Stimulated activated CD8-positive, alpha-beta memory T cell treated with anti-CD3 and anti-CD28 coated beads, Interleukin-4, amount 100 ng/mL, for 48 hours (primary cell): Measurements from ENCODE around the gene LAMP2.

Experiments used
- DNase-seq: peaks from one replicate; pipeline ENCODE4 v3.0.0-alpha.2; 2020

Gene LAMP2

GRCh38 chrX:120453985-120454384 is 15.1 kb downstream of the LAMP2 start:
- DNase-seq: no peak

- no peak for DNase-seq
Measured at GRCh38 chrX:120452131-120452530, 17.0 kb downstream of the LAMP2 start.

- DNase-seq: no peak
Measured at GRCh38 chrX:120450163-120450562, 18.9 kb downstream of the LAMP2 start.

- DNase-seq: no peak
Measured at GRCh38 chrX:120446498-120446897, 22.6 kb downstream of the LAMP2 start.

- DNase-seq: no peak
Measured at GRCh38 chrX:120439921-120440320, 29.2 kb downstream of the LAMP2 start.

- no peak for DNase-seq
Measured at GRCh38 chrX:120429776-120430540, 39.1 kb downstream of the LAMP2 start.

GRCh38 chrX:120428309-120428708 is 40.8 kb downstream of the LAMP2 start:
- no peak for DNase-seq

- DNase-seq: no peak
Measured at GRCh38 chrX:120426599-120426998, 42.5 kb downstream of the LAMP2 start.

- no peak for DNase-seq
Measured at GRCh38 chrX:120419463-120419862, 49.6 kb downstream of the LAMP2 start.

- no peak for DNase-seq
Measured at GRCh38 chrX:120408168-120408567, 60.9 kb downstream of the LAMP2 start.

- no peak for DNase-seq
Measured at GRCh38 chrX:120406638-120407037, 62.5 kb downstream of the LAMP2 start.

- DNase-seq: no peak
Measured at GRCh38 chrX:120402369-120402768, 66.7 kb downstream of the LAMP2 start.

GRCh38 chrX:120401301-120401700 is 67.8 kb downstream of the LAMP2 start:
- no peak for DNase-seq

- no peak for DNase-seq
Measured at GRCh38 chrX:120380699-120381098, 88.4 kb downstream of the LAMP2 start.

GRCh38 chrX:120379937-120380681 is 89.0 kb downstream of the LAMP2 start:
- DNase-seq: no peak

GRCh38 chrX:120378570-120378969 is 90.5 kb downstream of the LAMP2 start:
- DNase-seq: no peak
